Activated naive CD8-positive, alpha-beta T cell treated with anti-CD3 and anti-CD28 coated beads, Interleukin-2, amount 50 U/mL, for 24 hours (primary cell): ENCODE measurements around the gene GTF3C1.
A peak's percentile ranks its signal among the peaks of the same experiment; 100 is the strongest.

Experiments
- ATAC-seq: fragments of 150-1000 bp; cut with Tn5 transposase; one replicate; pipeline ENCODE4 v1.10.0; 2021
- DNase-seq: peaks from one replicate; pipeline ENCODE4 v3.0.0; 2021
- H3K27ac Mint-ChIP-seq: one replicate; pipeline ENCODE4 v1.8.0; 2021; ENCODE audit warnings: mild to moderate bottlenecking, mixed read lengths
- H3K27me3 Mint-ChIP-seq: one replicate; pipeline ENCODE4 v1.8.0; 2021; ENCODE audit warnings: mixed read lengths
- H3K36me3 Mint-ChIP-seq: one replicate; pipeline ENCODE4 v1.8.0; 2021; ENCODE audit warnings: low read depth, mixed read lengths
- H3K4me1 Mint-ChIP-seq: one replicate; pipeline ENCODE4 v1.8.0; 2021; ENCODE audit warnings: mixed read lengths
- H3K4me3 Mint-ChIP-seq: one replicate; pipeline ENCODE4 v1.8.0; 2021; ENCODE audit warnings: mild to moderate bottlenecking, moderate library complexity, mixed read lengths
- H3K9me3 Mint-ChIP-seq: one replicate; pipeline ENCODE4 v1.8.0; 2021; ENCODE audit warnings: mixed read lengths

GTF3C1 gene

GRCh38 chr16:27544671-27545070 is 5.0 kb downstream of the GTF3C1 start:
- Mint-ChIP-seq H3K4me3 (no peak overlapping the region), H3K36me3 (peaks cover 50% of the 10 kb centered on the region), H3K27ac (no peak overlapping the region), H3K4me1 (peaks cover 29% of the 10 kb centered on the region), H3K27me3 (no peaks in the 10 kb centered on the region), H3K9me3 (no peaks in the 10 kb centered on the region)
- no peak for DNase-seq
- no peak for ATAC-seq

- Mint-ChIP-seq H3K4me3 (no peak overlapping the region), H3K27ac (no peak overlapping the region), H3K9me3 (no peaks in the 10 kb centered on the region), H3K27me3 (no peaks in the 10 kb centered on the region), H3K4me1 (peaks cover 24% of the 10 kb centered on the region), H3K36me3 (peaks cover 55% of the 10 kb centered on the region)
- DNase-seq (no peak), ATAC-seq (no peak)
Observed at GRCh38 chr16:27543801-27544200, 5.9 kb downstream of the GTF3C1 start.

DNA sequence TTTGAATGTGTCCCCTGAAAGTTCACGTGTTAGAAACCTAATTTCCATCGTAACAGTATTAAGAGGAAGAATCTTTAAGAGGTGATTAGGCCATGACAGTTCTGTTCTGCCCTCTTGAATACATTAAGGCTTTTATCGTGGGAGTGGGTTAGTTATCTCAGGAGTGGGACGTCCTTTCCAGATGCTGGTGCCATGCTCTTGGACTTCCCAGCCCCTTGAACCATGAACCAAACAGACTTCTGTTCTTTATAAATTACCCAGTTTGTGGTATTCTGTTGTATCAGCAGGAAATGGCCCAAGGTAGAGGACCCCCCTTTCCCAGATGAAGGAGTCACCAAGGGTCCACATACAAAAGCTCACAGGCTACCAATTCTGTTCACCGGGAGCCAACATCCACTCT is 10.1 kb downstream of the GTF3C1 start:
- Mint-ChIP-seq H3K27me3 (no peaks in the 10 kb centered on the region), H3K4me1 (peaks cover 6% of the 10 kb centered on the region), H3K27ac (no peak overlapping the region), H3K36me3 (peaks cover 72% of the 10 kb centered on the region), H3K4me3 (no peak overlapping the region), H3K9me3 (no peaks in the 10 kb centered on the region)
- no peak for DNase-seq
- no peak for ATAC-seq

GRCh38 chr16:27539120-27539519 is 10.6 kb downstream of the GTF3C1 start:
- no peak overlapping the region for H3K27ac Mint-ChIP-seq
- H3K4me3 Mint-ChIP-seq, result no peak overlapping the region
- ATAC-seq (no peak), DNase-seq (no peak)
- H3K27me3 Mint-ChIP-seq, result no peaks in the 10 kb centered on the region
- peaks cover 6% of the 10 kb centered on the region for H3K4me1 Mint-ChIP-seq
- no peaks in the 10 kb centered on the region for H3K9me3 Mint-ChIP-seq
- peaks cover 71% of the 10 kb centered on the region for H3K36me3 Mint-ChIP-seq

DNA sequence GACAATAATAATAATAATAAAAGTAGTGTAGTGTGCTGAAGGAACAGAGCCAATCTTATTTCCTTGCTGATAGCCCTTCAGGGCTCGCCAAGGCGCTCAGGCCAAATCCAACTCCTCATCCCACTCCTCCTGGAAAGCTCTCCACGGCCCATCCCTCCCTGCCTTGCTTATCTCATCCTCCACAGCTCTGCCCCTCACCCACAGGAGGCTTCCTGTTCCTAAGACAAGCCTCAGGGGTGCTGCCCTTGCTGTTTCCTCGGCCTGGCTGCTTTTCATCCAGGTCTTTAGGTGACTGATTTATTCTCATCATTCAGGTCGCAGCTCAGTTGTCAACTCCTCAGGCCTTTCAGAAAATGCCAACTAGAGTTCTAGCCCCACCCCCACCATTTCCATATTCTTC is 11.2 kb downstream of the GTF3C1 start:
- Mint-ChIP-seq H3K36me3 (peaks cover 71% of the 10 kb centered on the region), H3K9me3 (no peaks in the 10 kb centered on the region), H3K27ac (peak overlapping the region; percentile 38), H3K27me3 (no peaks in the 10 kb centered on the region), H3K4me1 (peaks cover 6% of the 10 kb centered on the region), H3K4me3 (no peak overlapping the region)
- ATAC-seq, result no peak
- DNase-seq, result no peak

DNA sequence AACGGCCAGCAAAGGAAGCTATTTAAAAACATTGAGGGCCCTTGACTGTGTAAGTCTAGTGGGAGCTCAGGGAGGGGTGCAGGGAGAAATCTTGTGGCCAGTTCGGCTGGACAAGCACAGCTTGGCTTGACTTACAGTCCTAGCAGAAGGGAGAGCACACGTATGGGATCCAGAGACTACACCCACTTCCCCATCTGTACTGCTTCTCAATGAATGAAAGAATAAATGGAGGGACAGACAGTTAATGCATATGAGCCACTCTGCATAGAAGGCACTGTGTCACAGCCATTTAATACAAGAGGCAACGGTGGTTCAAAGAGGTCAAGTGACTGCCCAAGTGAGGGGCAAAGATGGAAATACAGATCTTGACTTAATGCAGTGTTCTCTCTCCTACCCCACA is 15.5 kb downstream of the GTF3C1 start:
- no peaks in the 10 kb centered on the region for H3K27me3 Mint-ChIP-seq
- H3K27ac Mint-ChIP-seq, result no peak overlapping the region
- ATAC-seq, result no peak
- H3K9me3 Mint-ChIP-seq, result no peaks in the 10 kb centered on the region
- peaks cover 4% of the 10 kb centered on the region for H3K4me1 Mint-ChIP-seq
- no peak for DNase-seq
- H3K36me3 Mint-ChIP-seq, result peaks cover 66% of the 10 kb centered on the region
- no peak overlapping the region for H3K4me3 Mint-ChIP-seq

DNA sequence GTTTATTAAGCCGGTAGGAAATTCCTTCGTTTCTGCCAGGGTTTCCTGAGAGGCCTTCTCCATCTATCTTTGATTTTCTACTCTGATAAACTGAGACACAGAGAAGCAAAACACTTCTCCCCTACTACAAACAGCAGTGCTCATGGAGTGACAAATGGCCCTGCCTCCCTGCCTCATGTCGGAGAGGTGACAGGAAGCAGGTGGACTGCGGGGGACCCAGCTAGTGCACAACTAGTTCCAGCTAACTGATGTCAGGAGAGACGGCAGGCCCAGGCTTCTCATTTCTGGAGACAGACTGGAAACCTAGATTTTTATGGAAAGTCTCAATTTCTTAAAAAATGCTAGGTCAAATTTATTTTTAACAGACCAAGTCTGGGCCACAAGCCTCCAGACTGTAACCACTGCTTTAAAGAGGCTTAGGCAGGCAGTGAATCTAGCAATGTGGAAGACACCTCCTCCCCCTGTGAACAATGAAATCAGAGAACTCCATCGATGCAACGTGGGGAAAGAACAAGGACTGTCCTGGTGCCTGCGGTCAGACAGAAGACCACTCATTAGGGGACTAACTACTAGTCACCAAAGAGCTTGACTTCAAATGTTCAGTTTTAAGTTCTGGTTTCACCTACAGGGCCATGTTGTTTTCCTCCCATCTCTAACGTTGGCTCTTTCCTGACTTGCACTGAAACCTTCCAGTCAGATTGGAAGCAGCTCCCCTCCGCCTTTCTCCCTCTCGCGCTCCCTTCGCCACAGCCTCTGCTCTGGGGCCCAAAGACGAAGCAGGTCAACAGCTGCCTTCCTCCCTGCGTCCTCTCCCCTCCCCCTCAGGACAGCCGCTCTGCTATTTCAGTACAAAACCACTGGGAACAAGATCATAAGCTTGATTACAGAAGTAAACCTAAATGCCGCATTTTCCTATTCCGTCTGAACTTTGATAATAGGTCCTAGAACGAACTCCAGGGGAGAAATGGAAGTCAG is 17.6 kb downstream of the GTF3C1 start:
- Mint-ChIP-seq H3K9me3 (no peaks in the 10 kb centered on the region), H3K27me3 (no peaks in the 10 kb centered on the region), H3K4me1 (peaks cover 4% of the 10 kb centered on the region), H3K27ac (no peak overlapping the region), H3K36me3 (peaks cover 67% of the 10 kb centered on the region), H3K4me3 (no peak overlapping the region)
- DNase-seq (no peak), ATAC-seq (no peak)

DNA sequence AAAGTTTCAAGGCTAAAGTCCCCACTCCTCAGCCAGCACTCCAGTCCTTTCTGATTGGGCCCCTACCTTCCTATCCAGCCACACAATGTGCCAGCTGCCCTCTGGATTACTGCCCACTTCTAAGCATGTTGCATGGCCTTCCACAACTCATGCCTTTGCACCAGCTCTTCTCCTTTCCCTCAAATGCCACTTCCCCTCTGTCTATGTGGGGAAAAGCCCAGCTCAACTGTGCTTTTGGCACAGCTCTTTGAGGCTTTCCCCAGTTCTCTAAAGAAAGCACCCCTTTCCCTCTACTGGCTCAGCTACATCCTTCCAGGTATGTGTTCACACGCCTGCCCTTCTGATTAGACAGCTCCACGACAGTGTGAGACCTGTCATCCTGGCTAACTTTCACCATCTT is 18.5 kb downstream of the GTF3C1 start:
- ATAC-seq (no peak), DNase-seq (no peak)
- Mint-ChIP-seq H3K4me1 (peaks cover 4% of the 10 kb centered on the region), H3K36me3 (peaks cover 62% of the 10 kb centered on the region), H3K27me3 (no peaks in the 10 kb centered on the region), H3K27ac (no peak overlapping the region), H3K9me3 (no peaks in the 10 kb centered on the region), H3K4me3 (no peak overlapping the region)

DNA sequence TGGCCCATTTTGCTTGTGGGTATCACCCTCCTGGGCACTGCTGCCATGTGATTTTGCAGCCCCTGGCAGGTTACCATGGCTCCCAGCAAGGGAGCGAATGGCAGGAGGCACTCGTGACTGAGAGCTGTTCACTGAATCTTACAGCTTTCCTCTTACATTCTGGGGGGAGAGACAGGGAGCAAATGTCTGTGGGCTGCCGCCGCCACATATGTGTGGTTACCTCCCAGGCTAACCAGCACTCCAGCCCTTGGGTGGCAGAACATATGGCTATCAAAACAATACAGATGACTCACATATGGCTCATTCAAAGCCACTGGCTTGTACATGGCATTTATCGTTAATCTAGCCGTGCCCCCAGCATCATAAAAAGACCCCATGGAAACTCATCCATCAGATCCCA is 19.8 kb downstream of the GTF3C1 start:
- peaks cover 4% of the 10 kb centered on the region for H3K4me1 Mint-ChIP-seq
- H3K4me3 Mint-ChIP-seq, result no peak overlapping the region
- peaks cover 60% of the 10 kb centered on the region for H3K36me3 Mint-ChIP-seq
- DNase-seq, result no peak
- H3K27me3 Mint-ChIP-seq, result no peaks in the 10 kb centered on the region
- no peaks in the 10 kb centered on the region for H3K9me3 Mint-ChIP-seq
- no peak for ATAC-seq
- no peak overlapping the region for H3K27ac Mint-ChIP-seq

- Mint-ChIP-seq H3K27ac (no peak overlapping the region), H3K4me1 (peaks cover 4% of the 10 kb centered on the region), H3K9me3 (no peaks in the 10 kb centered on the region), H3K27me3 (no peaks in the 10 kb centered on the region), H3K36me3 (peaks cover 51% of the 10 kb centered on the region), H3K4me3 (no peak overlapping the region)
- no peak for ATAC-seq
- DNase-seq, result no peak
Observed at GRCh38 chr16:27528294-27528693, 21.4 kb downstream of the GTF3C1 start.

DNA sequence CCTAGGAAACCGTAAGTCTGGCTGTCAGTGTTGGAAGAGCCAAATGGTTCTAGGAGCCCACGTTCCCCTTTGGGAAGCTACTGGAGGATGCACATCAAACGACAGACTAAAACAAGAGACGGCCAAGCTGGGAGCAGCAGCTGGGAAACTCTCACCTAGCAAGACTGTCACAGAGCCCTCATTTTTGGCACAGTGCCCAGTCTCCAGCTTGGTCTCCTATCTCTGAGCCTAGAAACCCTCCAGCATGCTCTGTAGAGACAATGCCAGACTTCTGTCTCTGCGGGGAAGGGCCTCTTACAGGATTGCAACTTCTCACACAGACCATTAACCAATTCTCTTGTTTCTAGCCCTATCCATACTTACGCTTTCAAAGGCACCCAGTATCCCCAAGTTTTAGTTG is 23.5 kb downstream of the GTF3C1 start:
- DNase-seq, result no peak
- Mint-ChIP-seq H3K4me3 (no peak overlapping the region), H3K9me3 (no peaks in the 10 kb centered on the region), H3K4me1 (no peaks in the 10 kb centered on the region), H3K36me3 (peaks cover 46% of the 10 kb centered on the region), H3K27ac (no peak overlapping the region), H3K27me3 (no peaks in the 10 kb centered on the region)
- ATAC-seq, result no peak

GRCh38 chr16:27522173-27522707 is 27.5 kb downstream of the GTF3C1 start:
- H3K9me3 Mint-ChIP-seq, result no peaks in the 10 kb centered on the region
- no peak for DNase-seq
- peaks cover 24% of the 10 kb centered on the region for H3K36me3 Mint-ChIP-seq
- H3K27ac Mint-ChIP-seq, result peak overlapping the region; percentile 2
- H3K27me3 Mint-ChIP-seq, result no peaks in the 10 kb centered on the region
- no peak overlapping the region for H3K4me3 Mint-ChIP-seq
- ATAC-seq, result no peak
- H3K4me1 Mint-ChIP-seq, result no peaks in the 10 kb centered on the region

DNA sequence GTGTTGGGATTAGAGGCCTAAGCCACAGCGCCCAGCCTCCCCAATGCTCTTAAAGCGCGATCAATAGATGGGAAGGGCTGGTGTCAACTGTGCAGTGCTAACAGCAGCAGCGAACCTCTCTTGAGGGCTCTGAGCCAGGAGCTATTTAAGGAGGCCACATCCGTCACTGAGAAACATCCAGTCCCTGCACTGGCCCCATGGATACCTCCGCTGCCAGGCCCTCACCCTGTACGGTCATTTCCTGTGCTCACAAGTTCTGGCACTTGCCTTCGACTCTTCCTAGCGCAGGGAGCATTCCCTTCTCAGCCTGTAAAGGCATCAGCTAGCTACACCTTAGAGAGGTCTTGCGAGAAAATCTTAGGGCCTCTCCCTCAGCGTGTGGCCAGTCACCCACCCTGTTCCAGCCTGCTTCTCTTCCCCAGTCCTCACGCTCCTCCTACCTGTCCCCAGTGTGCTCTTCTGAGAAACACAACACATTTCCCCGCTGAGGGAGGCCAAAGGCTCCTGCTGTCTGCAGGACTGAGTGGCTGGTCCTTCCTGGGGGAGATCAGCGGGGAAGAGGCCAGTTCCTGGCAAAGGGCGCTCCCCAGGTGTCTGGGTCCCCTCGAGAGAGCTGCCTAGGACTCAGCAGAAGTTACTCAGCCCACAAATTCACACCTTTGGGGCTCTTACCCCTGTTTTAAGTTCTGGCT is 28.6 kb downstream of the GTF3C1 start:
- no peak for DNase-seq
- no peaks in the 10 kb centered on the region for H3K9me3 Mint-ChIP-seq
- H3K27me3 Mint-ChIP-seq, result no peaks in the 10 kb centered on the region
- H3K27ac Mint-ChIP-seq, result no peak overlapping the region
- H3K36me3 Mint-ChIP-seq, result peaks cover 19% of the 10 kb centered on the region
- H3K4me3 Mint-ChIP-seq, result no peak overlapping the region
- no peak for ATAC-seq
- no peaks in the 10 kb centered on the region for H3K4me1 Mint-ChIP-seq

GRCh38 chr16:27518226-27518625 is 31.5 kb downstream of the GTF3C1 start:
- Mint-ChIP-seq H3K4me3 (no peak overlapping the region), H3K4me1 (no peaks in the 10 kb centered on the region), H3K27ac (no peak overlapping the region), H3K27me3 (no peaks in the 10 kb centered on the region), H3K9me3 (no peaks in the 10 kb centered on the region), H3K36me3 (peaks cover 13% of the 10 kb centered on the region)
- ATAC-seq (no peak), DNase-seq (no peak)

DNA sequence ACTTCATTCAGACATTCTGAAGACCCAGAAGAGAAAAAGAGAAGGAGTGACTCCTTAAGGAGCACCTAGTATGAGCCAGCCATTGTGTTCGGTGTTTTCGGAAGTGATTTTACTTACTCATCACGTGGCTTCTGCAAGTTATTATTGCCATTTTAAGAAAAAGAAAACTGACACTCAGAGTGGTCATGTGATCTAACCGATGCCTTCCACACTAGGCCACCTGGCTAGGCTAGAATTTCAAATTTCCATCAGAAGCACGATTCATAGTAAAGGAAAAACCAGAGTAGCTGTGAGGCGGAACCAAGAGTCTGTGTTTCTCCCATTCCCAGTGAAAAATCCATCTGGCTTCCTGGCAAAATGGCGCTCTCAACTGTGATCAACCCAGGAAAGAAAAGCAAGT is 32.0 kb downstream of the GTF3C1 start:
- no peaks in the 10 kb centered on the region for H3K9me3 Mint-ChIP-seq
- H3K4me3 Mint-ChIP-seq, result no peak overlapping the region
- H3K36me3 Mint-ChIP-seq, result peaks cover 9% of the 10 kb centered on the region
- H3K27ac Mint-ChIP-seq, result no peak overlapping the region
- H3K27me3 Mint-ChIP-seq, result no peaks in the 10 kb centered on the region
- H3K4me1 Mint-ChIP-seq, result no peaks in the 10 kb centered on the region
- ATAC-seq (no peak), DNase-seq (no peak)
